Muscle of leg (tissue), 11 donors: ENCODE measurements around the gene MLPH. TPM values are rescaled to one million over a fixed set of nuclear protein-coding genes. Genes with fewer than 3 reads are reported as not detected.

Source experiments
- DNase-seq: peaks from one replicate; pipeline ENCODE4 v3.0.0; 2013
- H3K27ac ChIP-seq: one replicate; pipeline ENCODE4 v1.5.1; 2013; ENCODE audit warnings: mild to moderate bottlenecking, low read length, control low read depth
- H3K27me3 ChIP-seq: one replicate; pipeline ENCODE4 v1.6.1; 2013; ENCODE audit warnings: low read length; ENCODE audit not compliant: control insufficient read depth, insufficient read depth
- H3K36me3 ChIP-seq: one replicate; pipeline ENCODE4 v1.6.1; 2013; ENCODE audit warnings: low read length; ENCODE audit not compliant: control insufficient read depth, insufficient read depth
- H3K4me1 ChIP-seq: one replicate; pipeline ENCODE4 v1.6.1; 2013; ENCODE audit warnings: low read length; ENCODE audit not compliant: control insufficient read depth, insufficient read depth
- H3K4me3 ChIP-seq: one replicate; pipeline ENCODE4 v1.5.1; 2013; ENCODE audit warnings: low read length, control low read depth
- H3K9me3 ChIP-seq: replicated peaks from 2 replicates; pipeline ENCODE4 v1.6.1; 2013; ENCODE audit warnings: low read depth, low read length; ENCODE audit not compliant: control insufficient read depth
- WGBS: methylation state at CpG from one replicate; pipeline ENCODE4 v1.1.5; 2013; ENCODE audit warnings: missing lambda C conversion rate; ENCODE audit not compliant: insufficient coverage; 5-methylcytosine and 5-hydroxymethylcytosine counted together
- polyA plus RNA-seq, 8 donors: library from polyadenylated mRNA; unstranded; fragments of 120-200 nt; gene quantifications; one replicate each; pipeline versions ENCODE4 v1.2.1 to v1.2.3, GENCODE V29; 2013; ENCODE audit warnings: inconsistent platforms in 1 of 8, low replicate concordance in 1 of 8; ENCODE audit not compliant: insufficient read length in 8 of 8, insufficient read depth in 1 of 8
- total RNA-seq: library from RNA; stranded (reverse); fragments of 120-200 nt; gene quantifications from one replicate; pipeline ENCODE4 v1.2.4, GENCODE V29; 2013

MLPH gene
- total and polyA plus RNA-seq, 9 donors = 0.22 to 4.5 (median 0.96) TPM

DNA sequence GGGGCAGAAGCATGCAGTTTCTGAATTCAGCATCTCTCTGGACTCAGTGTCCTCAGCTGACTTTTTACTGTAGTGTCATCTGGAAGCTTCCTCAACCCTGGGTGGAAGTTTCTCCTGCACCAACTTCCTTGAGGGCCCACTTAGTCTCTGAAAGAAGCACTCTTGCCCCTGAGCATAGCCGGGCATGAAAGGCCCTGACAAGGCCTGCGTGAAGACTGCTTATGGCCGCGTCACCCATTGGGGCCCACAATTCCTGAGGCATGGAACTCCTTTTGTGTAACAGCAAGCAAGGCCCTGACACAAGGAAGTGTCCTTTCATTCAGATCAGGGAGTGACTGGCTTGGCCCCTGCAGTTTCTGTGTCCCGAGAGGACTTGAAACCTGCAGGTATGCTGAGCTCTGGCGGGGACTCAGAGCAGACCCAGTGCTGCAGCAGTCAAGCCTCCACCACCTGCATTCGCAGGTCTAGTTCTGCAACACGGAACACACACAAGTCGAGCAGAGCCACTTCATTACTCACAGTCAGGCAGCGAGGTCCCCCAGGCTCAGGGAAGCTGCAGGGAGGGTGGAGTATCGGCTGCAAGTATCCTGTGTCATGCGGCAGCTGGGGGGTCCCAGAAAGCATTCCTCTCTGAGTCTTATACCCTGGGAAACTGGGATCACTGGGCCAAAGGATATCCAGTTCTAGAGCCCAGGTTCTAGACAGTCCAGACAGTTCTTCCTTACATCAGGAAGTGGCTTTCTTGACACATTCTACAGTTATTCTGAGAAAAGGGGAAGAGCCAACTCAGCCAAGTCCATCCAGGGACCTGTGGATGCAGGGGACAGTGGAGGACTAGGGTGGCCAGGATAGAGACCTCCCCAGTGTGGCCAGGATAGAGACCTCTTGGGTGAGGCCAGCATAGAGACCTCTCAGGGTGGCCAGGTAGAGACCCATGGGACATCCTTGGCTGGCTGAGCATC is 43.7 kb downstream of the MLPH start:
- Histone ChIP-seq H3K36me3 (no peaks in the 10 kb centered on the region), H3K9me3 (no peaks in the 10 kb centered on the region), H3K27me3 (no peaks in the 10 kb centered on the region), H3K4me1 (peaks cover 9% of the 10 kb centered on the region), H3K27ac (no peak overlapping the region), H3K4me3 (no peak overlapping the region)
- 59% methylated on average over 11 of the region's 12 CpGs for WGBS
- no peak for DNase-seq

GRCh38 chr2:237532160-237532559 is 45.1 kb downstream of the MLPH start:
- Histone ChIP-seq H3K9me3 (no peaks in the 10 kb centered on the region), H3K4me1 (peaks cover 6% of the 10 kb centered on the region), H3K27me3 (no peaks in the 10 kb centered on the region), H3K4me3 (no peak overlapping the region), H3K36me3 (no peaks in the 10 kb centered on the region), H3K27ac (no peak overlapping the region)
- DNase-seq = no peak
- WGBS = 33% methylated on average over 3 of the region's 11 CpGs

DNA sequence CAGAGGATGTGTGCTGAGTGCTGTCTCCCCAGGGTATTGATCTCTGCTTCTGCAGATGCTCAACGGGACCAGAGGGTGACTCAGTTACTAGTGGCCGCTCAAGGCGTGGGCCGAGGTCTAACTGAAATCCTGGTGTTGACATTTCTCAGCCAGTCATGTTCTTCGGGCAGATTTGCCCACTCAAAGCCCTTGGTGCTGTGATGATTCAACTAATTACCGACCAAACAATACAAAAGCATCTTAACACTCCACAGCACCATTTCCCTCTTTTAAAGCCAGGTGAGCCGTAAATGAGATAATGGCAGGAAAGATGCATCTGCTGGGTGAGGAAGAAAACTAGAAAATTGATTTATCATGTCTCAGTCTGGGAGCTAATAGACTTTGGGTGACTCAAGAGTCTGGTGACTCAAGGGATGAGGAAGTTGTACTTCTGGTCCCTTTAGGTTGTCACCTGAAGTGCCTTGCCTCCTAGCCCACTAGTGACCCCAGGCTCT is 46.7 kb downstream of the MLPH start:
- 86% methylated on average over 4 of the region's 7 CpGs for WGBS
- no peaks in the 10 kb centered on the region for H3K9me3 ChIP-seq
- H3K4me1 ChIP-seq = peaks cover 14% of the 10 kb centered on the region
- H3K4me3 ChIP-seq = no peak overlapping the region
- no peak for DNase-seq
- H3K27me3 ChIP-seq = no peaks in the 10 kb centered on the region
- H3K27ac ChIP-seq = no peak overlapping the region
- H3K36me3 ChIP-seq = no peaks in the 10 kb centered on the region

DNA sequence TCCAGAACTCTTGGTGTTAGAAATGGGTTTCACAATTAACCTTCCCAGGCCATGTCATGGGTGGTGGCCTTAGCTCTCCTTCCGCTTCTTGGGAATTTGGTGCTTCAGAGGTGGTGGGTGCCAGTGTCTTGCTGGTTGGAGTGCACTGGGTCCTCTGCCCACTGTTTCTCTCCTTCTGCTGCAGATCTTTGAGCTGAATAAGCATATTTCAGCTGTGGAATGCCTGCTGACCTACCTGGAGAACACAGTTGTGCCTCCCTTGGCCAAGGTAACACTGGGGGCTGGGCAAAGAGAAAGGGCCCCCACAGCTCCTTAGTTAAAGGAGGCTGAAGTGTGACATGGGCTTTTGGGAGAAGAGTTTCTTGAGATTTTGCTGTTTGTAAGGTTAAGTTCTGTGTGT is 47.3 kb downstream of the MLPH start:
- H3K27me3 ChIP-seq = no peaks in the 10 kb centered on the region
- 80% methylated on average over 1 of the region's 1 CpG for WGBS
- H3K4me3 ChIP-seq = no peak overlapping the region
- H3K4me1 ChIP-seq = peaks cover 17% of the 10 kb centered on the region
- H3K27ac ChIP-seq = no peak overlapping the region
- no peaks in the 10 kb centered on the region for H3K36me3 ChIP-seq
- H3K9me3 ChIP-seq = no peaks in the 10 kb centered on the region
- no peak for DNase-seq

- DNase-seq = no peak
- Histone ChIP-seq H3K27ac (no peak overlapping the region), H3K9me3 (no peaks in the 10 kb centered on the region), H3K27me3 (no peaks in the 10 kb centered on the region), H3K4me1 (peaks cover 23% of the 10 kb centered on the region), H3K4me3 (no peak overlapping the region), H3K36me3 (no peaks in the 10 kb centered on the region)
- WGBS = 83% methylated on average over 3 of the region's 8 CpGs
Measured at GRCh38 chr2:237535385-237536082, 48.5 kb downstream of the MLPH start.

GRCh38 chr2:237536083-237536415 is 49.0 kb downstream of the MLPH start:
- no peaks in the 10 kb centered on the region for H3K36me3 ChIP-seq
- no peak overlapping the region for H3K4me3 ChIP-seq
- peaks cover 28% of the 10 kb centered on the region for H3K4me1 ChIP-seq
- no peaks in the 10 kb centered on the region for H3K9me3 ChIP-seq
- no peak for DNase-seq
- no peaks in the 10 kb centered on the region for H3K27me3 ChIP-seq
- no peak overlapping the region for H3K27ac ChIP-seq
- WGBS = 94% methylated on average over 2 of the region's 5 CpGs

GRCh38 chr2:237536617-237537016 is 49.6 kb downstream of the MLPH start:
- no peaks in the 10 kb centered on the region for H3K27me3 ChIP-seq
- H3K27ac ChIP-seq = no peak overlapping the region
- H3K4me3 ChIP-seq = no peak overlapping the region
- H3K36me3 ChIP-seq = no peaks in the 10 kb centered on the region
- DNase-seq = no peak
- 80% methylated on average over 6 of the region's 9 CpGs for WGBS
- no peaks in the 10 kb centered on the region for H3K9me3 ChIP-seq
- H3K4me1 ChIP-seq = peaks cover 32% of the 10 kb centered on the region

DNA sequence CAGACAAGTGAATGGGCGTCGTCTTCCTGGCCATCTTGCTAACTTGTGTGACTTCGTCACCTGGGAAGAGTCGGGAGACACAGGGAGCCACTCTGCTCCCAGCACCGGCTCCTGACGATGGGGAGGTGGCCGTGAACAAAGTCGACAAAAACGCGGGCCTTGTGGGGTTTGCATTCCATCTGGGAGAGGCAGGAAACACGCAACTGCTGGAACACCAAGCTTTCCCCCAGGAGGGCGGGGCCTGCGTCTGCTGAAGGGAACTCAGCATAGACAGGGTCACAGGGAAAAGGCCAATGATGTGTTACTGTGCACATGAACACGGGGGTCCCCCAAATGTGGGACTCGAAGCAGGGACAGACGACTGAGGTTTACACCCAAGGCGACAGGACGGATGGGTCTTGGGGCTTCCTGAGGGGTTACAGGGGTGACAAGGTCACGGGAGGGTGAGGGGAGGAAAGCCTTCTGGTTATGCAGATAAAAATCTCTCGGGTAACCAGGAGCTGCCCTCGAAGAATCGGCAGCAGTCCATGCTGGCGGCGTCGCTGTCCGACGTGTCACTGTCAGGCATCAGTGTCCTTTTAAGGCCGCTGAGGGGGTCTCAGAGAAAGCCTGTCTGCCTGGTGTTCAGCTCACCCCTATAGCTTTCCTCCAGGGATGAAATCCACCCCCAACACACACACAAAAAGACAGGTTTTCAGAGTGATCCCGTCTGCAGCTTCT is 51.1 kb downstream of the MLPH start:
- Histone ChIP-seq H3K4me3 (no peak overlapping the region), H3K4me1 (peaks cover 32% of the 10 kb centered on the region), H3K36me3 (no peaks in the 10 kb centered on the region), H3K27ac (no peak overlapping the region), H3K9me3 (peaks cover 4% of the 10 kb centered on the region), H3K27me3 (no peaks in the 10 kb centered on the region)
- WGBS = 62% methylated on average over 27 of the region's 29 CpGs
- DNase-seq = no peak

- peaks cover 4% of the 10 kb centered on the region for H3K9me3 ChIP-seq
- no peaks in the 10 kb centered on the region for H3K27me3 ChIP-seq
- DNase-seq = no peak
- no peak overlapping the region for H3K4me3 ChIP-seq
- peaks cover 32% of the 10 kb centered on the region for H3K4me1 ChIP-seq
- H3K36me3 ChIP-seq = no peaks in the 10 kb centered on the region
- H3K27ac ChIP-seq = no peak overlapping the region
- WGBS = 83% methylated on average over 16 of the region's 18 CpGs
Measured at GRCh38 chr2:237538901-237539300, 51.9 kb downstream of the MLPH start.

GRCh38 chr2:237539681-237540080 is 52.6 kb downstream of the MLPH start:
- no peak overlapping the region for H3K27ac ChIP-seq
- WGBS = 77% methylated on average over 2 of the region's 6 CpGs

More at GRCh38 chr2:237539681-237540080, 52.6 kb downstream of the MLPH start:
- H3K4me1 ChIP-seq = peaks cover 32% of the 10 kb centered on the region
- H3K4me3 ChIP-seq = no peak overlapping the region
- H3K9me3 ChIP-seq = peaks cover 4% of the 10 kb centered on the region
- no peaks in the 10 kb centered on the region for H3K36me3 ChIP-seq
- no peak for DNase-seq
- no peaks in the 10 kb centered on the region for H3K27me3 ChIP-seq
